NOMO-1 treated with dmso at 0.1 percent for 144 hours (cell line): Measurements from ENCODE around the gene NAPG.
"Not testable (repeated sequence)": the region's sequence is repeated elsewhere in the genome, so short reads cannot be mapped to it uniquely, and the experiment has no call there.

Source experiments
- DNase-seq: peaks from one replicate; lab custom pipeline; 2025; ENCODE audit not compliant: unreplicated experiment; lab: John Stamatoyannopoulos, UW

Gene NAPG

DNA sequence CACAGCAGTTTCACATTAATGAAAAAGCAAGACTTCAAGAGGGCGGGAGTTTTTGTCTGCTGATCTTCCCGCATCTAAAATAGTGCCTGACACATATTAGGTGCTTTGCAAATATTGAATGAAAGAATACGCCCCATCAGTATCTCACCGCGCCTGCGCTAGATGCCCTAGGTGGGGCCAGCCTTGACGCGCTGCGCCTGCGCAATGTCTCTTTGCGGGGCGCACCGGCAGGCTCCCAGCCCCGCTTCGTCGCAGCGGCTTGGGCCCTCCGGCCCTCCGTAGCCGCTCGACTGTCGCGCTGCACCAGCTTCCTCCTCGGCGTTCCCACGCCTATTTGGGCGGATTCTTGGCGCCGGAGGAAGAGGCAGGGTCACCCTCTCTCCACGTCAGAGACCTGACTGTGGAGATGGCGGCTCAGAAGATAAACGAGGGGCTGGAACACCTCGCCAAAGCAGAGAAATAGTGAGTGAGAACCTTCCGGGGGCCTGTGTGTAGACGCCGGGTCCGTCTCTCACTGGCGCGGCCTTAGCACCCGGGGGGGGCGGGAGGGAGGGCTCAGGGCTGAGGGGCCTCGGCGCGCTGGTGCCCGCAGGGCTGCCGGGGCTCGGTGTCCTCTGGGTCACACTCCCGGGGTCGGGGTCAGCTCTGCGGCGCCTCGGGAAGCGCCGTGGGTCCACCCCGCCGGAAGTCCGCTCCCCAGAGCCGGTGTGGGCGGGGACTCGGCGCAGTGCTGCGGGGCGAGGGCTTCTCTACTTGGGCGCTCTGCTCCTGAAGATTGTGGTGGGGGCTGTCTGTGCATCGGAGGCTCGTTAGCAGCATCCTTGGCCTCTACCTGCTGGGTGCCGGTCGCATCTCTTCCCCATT is at the start of gene NAPG:
NAPG (plus strand) TSS at position 331 of the 864 bp plus-strand sequence; CDS start at position 407, 76 bp downstream.
- DNase-seq = peak; percentile 92

GRCh38 chr18:10476338-10476791 is 49.5 kb upstream of the NAPG start:
- no peak for DNase-seq

- DNase-seq = no peak
These were observed 48.5 kb upstream of the NAPG start for GRCh38 chr18:10477121-10477862.

- no peak for DNase-seq
These were observed 48.0 kb upstream of the NAPG start for GRCh38 chr18:10477863-10478260.

- no peak for DNase-seq
These were observed 44.0 kb upstream of the NAPG start for GRCh38 chr18:10481831-10482230.

- DNase-seq = no peak
These were observed 43.4 kb upstream of the NAPG start for GRCh38 chr18:10482363-10482984.

GRCh38 chr18:10482985-10483949 is 42.6 kb upstream of the NAPG start:
- peak; percentile 41 for DNase-seq

DNA sequence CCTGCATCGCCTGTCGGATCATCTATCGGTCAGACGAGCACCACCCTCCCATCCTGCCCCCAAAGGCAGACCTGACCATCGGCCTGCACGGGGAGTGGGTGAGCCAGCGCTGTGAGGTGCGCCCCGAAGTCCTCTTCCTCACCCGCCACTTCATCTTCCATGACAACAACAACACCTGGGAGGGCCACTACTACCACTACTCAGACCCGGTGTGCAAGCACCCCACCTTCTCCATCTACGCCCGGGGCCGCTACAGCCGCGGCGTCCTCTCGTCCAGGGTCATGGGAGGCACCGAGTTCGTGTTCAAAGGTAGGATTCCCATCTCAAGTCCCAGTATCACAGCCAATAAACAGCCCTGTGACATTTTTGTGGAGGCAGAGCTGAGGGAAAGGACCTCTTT is 40.4 kb upstream of the NAPG start:
- no peak for DNase-seq

DNA sequence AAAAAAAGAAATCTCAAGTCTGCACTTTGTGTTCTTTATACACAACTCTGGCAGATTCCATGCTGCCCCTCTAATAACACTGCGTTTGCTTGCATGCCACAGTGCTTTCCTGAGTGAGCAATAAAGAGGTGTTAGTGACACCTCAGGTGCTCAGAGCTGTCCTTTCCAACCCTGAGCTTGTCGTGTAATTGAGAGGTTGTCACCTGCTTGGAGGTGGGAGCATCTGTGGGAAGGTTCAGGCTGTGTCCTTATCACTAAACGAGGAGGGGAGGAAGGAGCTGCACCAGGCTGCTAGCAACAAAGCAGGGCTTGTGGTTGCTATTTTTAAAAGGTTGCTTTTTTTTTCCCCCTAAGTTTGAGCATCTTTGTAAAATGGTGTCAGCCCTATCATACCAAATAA is 39.5 kb upstream of the NAPG start:
- no peak for DNase-seq

DNA sequence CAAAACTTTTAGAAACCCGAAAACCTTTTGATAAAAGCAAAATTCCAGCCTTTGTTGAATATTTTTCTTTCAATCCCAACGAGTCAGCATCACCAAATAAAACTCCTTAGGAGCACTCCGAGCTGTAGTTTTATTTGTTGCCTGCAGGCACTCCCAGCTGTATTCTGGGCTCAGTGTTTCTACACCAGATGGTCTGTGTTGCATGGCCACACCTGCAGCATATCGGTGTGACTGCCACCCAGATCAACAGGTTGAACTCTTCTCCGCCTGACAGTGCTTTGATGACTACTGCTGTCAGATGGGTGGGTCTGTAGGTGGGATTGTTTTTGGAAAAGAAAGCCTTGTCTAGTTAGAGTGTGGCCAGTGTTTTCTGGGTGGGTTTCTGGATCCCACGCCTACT is 38.7 kb upstream of the NAPG start:
- no peak for DNase-seq

GRCh38 chr18:10488017-10488416 is 37.8 kb upstream of the NAPG start:
- DNase-seq = no peak

- DNase-seq = no peak
These were observed 35.2 kb upstream of the NAPG start for GRCh38 chr18:10490401-10491165.

DNA sequence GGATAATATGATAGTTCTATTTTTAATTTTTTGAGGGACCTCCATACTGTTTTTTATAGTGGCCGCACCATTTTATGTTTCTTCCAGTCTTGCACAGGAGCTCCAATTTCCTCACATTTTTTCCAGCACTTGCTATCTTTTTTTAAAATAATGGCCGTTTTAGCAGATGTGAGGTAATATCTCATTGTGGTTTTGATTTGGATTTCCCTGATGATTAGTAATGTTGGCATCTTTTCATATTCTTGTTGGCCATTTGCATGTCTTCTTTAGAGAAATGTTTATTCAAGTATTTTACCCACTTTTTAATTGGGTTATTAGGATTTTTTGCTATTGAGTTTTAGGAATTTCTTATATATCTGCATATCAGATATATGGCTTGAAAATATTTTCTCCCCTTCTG is 29.9 kb upstream of the NAPG start:
- no peak for DNase-seq

GRCh38 chr18:10497206-10497749 is 28.5 kb upstream of the NAPG start:
- no peak for DNase-seq

DNA sequence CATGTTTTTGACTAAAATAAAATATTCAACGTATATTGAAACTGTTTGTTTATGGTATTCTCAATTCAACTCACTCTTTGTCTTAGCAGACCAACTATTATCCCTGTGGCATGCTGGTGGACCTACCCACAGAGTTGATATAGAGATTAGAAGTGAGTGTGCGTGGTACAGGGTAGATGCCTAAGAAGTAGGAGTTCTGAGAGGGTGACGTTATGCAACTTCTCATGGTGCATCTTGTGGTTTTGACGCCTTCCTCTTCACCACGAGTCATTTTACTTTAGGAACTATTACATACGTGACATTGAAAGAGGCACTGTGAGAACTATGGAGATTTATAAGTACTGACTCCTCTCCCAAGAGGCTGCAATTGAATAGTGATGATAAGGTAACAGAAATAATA is 26.6 kb upstream of the NAPG start:
- DNase-seq = peak; percentile 68

DNA sequence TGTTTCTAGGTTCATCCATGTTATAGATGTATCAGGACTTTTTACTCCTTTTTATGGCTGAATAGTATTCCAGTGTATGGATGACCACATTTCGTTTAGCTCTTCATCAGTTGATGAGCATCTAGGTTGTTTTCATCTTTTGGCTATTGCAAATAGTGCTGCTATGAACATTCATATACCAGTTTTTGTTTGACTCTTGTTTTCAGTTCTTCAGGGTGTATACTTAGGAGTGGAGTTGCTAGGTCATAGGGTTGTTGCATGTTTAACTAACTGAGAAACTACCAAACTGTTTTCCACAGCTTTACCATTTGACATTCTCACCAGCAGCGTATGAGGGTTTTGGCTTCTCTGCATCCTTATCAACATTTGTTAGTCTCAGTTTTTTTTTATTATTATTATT is 25.8 kb upstream of the NAPG start:
- no peak for DNase-seq

DNA sequence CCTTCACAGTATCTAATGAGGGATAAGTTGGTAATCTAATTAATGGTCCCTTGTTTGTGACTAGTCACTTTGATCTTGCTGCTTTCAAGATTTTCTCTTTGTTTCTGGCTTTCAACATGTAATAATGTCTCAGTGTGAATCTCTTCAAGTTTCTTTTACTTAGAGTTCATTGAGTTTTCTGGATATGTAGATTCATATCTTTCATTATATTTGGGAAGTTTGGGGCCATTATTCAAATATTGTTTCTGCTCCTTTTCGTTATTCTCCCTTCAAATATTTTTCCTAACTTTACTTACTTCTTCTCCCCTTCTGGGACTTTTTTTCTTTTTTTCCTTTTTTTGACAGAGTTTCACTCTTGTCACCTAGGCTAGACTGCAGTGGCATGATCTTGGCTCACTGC is 21.1 kb upstream of the NAPG start:
- no peak for DNase-seq

DNA sequence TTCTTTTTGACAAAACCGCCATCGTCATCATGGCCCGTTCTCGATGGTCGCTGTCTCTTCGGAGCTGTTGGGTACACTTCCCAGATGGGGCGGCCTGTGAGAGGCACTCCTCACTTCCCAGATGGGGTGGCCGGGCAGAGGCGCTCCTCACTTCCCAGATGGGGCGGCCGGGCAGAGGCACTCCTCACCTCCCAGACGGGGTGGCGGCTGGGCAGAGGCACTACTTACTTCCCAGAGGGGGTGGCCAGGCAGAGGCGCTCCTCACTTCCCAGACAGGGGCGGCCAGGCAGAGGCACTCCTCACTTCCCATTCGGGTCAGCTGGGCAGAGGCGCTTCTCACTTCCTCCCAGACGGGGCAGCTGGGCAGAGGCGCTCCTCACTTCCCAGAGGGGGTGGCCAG is 19.9 kb upstream of the NAPG start:
- DNase-seq = not testable (repeated sequence)

DNA sequence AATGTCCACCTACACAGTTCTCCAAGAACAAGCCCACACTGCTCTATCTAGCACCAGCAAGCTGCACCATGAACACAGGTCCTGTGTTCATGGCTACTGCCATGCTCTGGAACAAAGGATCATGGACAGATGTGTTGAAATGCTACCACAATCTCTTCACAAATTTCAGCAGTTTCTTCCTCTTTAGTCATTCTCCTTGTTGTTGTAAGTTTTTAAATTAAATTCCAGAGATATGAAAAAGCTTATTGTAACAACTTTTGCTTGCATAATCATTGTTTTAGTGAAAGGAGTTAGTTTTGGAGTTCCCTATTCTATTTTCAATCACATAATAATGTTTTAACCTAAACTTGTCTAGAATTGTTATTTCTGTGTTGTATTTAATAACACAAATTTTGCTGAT is 17.2 kb upstream of the NAPG start:
- DNase-seq = no peak

- no peak for DNase-seq
These were observed 14.6 kb upstream of the NAPG start for GRCh38 chr18:10511236-10511635.
